Posterior cingulate gyrus (tissue), 11 donors: ENCODE data around the gene THUMPD1.
"Not testable (repeated sequence)": the region's sequence is repeated elsewhere in the genome, so short reads cannot be mapped to it uniquely, and the experiment has no call there.

Experiments used
- DNase-seq, 10 donors: peaks; one replicate each; pipeline versions ENCODE4 v3.0.0 to v3.0.0-alpha.2; 2020 to 2021; ENCODE audit warnings: mixed read lengths in 3 of 10
- intact Hi-C: fragments of 100-400 bp; cut with DNase I; formaldehyde crosslinking; loops from one replicate; pipeline ENCODE4 v1.15.1; 2023

The THUMPD1 gene

GRCh38 chr16:20741554-20742285, at the start of gene THUMPD1:
THUMPD1 (minus strand) TSS chr16:20741818; CDS start chr16:20741739, 79 bp downstream.
- DNase-seq, result peak; percentile 92 to 99 (median 96)
- intact Hi-C loops, result loop anchor here (5.0 kb wide), 1 partner anchor 66 kb away; the partner anchor contains the start of genes ERI2 and REXO5

- intact Hi-C loops, result no loop called here
- no peak for DNase-seq
Measured at GRCh38 chr16:20789130-20789529, 47.5 kb upstream of the THUMPD1 start.

GRCh38 chr16:20784204-20784603, 42.6 kb upstream of the THUMPD1 start:
- intact Hi-C loops, result no loop called here
- DNase-seq, result no peak

GRCh38 chr16:20782470-20782869, 40.9 kb upstream of the THUMPD1 start:
- intact Hi-C loops, result no loop called here
- no peak for DNase-seq

GRCh38 chr16:20781697-20782096, 40.1 kb upstream of the THUMPD1 start:
- intact Hi-C loops, result no loop called here
- DNase-seq, result no peak

- intact Hi-C loops, result no loop called here
- peak in 3 of 10 donors; percentile 2 to 65 (median 18) for DNase-seq
Measured at GRCh38 chr16:20774703-20775362, 33.2 kb upstream of the THUMPD1 start.

- intact Hi-C loops, result no loop called here
Measured at GRCh38 chr16:20773679-20774078, 32.1 kb upstream of the THUMPD1 start.

GRCh38 chr16:20768818-20769217, 27.2 kb upstream of the THUMPD1 start:
- intact Hi-C loops, result no loop called here
- DNase-seq, result no peak

More at GRCh38 chr16:20773679-20774078, 32.1 kb upstream of the THUMPD1 start:
- DNase-seq, result no peak

GRCh38 chr16:20768121-20768520, 26.5 kb upstream of the THUMPD1 start:
- no peak for DNase-seq
- intact Hi-C loops, result no loop called here

GRCh38 chr16:20767577-20767976, 26.0 kb upstream of the THUMPD1 start:
- intact Hi-C loops, result no loop called here
- no peak for DNase-seq

GRCh38 chr16:20766294-20766693, 24.7 kb upstream of the THUMPD1 start:
- intact Hi-C loops, result no loop called here
- DNase-seq, result no peak

GRCh38 chr16:20765732-20766131, 24.1 kb upstream of the THUMPD1 start:
- intact Hi-C loops, result no loop called here
- DNase-seq, result no peak

- DNase-seq, intact Hi-C loops: not testable (repeated sequence)
Measured at GRCh38 chr16:20764448-20764847, 22.8 kb upstream of the THUMPD1 start.

GRCh38 chr16:20763461-20764232, 22.0 kb upstream of the THUMPD1 start, which contains the start of gene ACSM3:
ACSM3 (plus strand) TSS chr16:20764014; CDS start chr16:20770035, 6,021 bp downstream.
- intact Hi-C loops, result no loop called here
- peak in 1 of 10 donors; percentile 49 for DNase-seq

GRCh38 chr16:20762404-20763123, 20.9 kb upstream of the THUMPD1 start:
- no peak for DNase-seq
- intact Hi-C loops, result no loop called here

- no peak for DNase-seq
- intact Hi-C loops, result no loop called here
Measured at GRCh38 chr16:20761175-20761574, 19.6 kb upstream of the THUMPD1 start.

- no peak for DNase-seq
- intact Hi-C loops, result no loop called here
Measured at GRCh38 chr16:20760346-20760745, 18.7 kb upstream of the THUMPD1 start.

GRCh38 chr16:20755799-20756198, 14.2 kb upstream of the THUMPD1 start:
- intact Hi-C loops, DNase-seq: not testable (repeated sequence)

GRCh38 chr16:20755238-20755637, 13.6 kb upstream of the THUMPD1 start:
- intact Hi-C loops, result no loop called here
- no peak for DNase-seq

- intact Hi-C loops, result no loop called here
Measured at GRCh38 chr16:20753727-20754126, 12.1 kb upstream of the THUMPD1 start.

More at GRCh38 chr16:20753727-20754126, 12.1 kb upstream of the THUMPD1 start:
- no peak for DNase-seq
